HCT116 (cell line): ENCODE data around the gene SFTPA2. TPM values are rescaled to one million over a fixed set of nuclear protein-coding genes. Genes with fewer than 3 reads are reported as not detected.

Experiments
- ATAC-seq: fragments of 200-7000 bp; cut with Tn5 transposase; 2 replicates; pipeline ENCODE4 v1.9.1; 2020; ENCODE audit warnings: mild to moderate bottlenecking, moderate library complexity
- BruUV-seq: library from RNA; stranded (reverse); fragments of 400-500 nt; replicated peaks from 2 replicates; lab custom pipeline; 2021; lab: Mats Ljungman, UMichigan
- CTCF ChIA-PET: fragments of 300-600 bp; sonication (Branson Sonifier 250); formaldehyde crosslinking; loops from one replicate; lab custom pipeline; 2021; ENCODE audit warnings: antibody characterized with exemption; lab: Charles Lee
- POLR2A ChIA-PET: fragments of 300-600, 350-600 bp; sonication (Branson Sonifier 250); formaldehyde crosslinking; loops from one replicate; lab custom pipeline; 2021; ENCODE audit warnings: antibody characterized with exemption; lab: Charles Lee
- RAD21 ChIA-PET, 2 experiments: fragments of 300-600 bp; sonication (Branson Sonifier 250); formaldehyde crosslinking; loops; one replicate each; lab custom pipeline; 2023; ENCODE audit warnings: low total read pairs in 2 of 2; ENCODE audit not compliant: uncharacterized antibody in 2 of 2, unreplicated experiment in 2 of 2, low non-redundant PET in 1 of 2; lab: Charles Lee
- DNase-seq: peaks from one replicate; pipeline ENCODE4 v3.0.0-alpha.2; 2010; ENCODE audit warnings: low read depth, low spot score
- H2AFZ ChIP-seq: fragments of 200-600 bp; shearing (Covaris generic), sonication (generic); 2 replicates; pipeline ENCODE4 v1.6.1; 2017; ENCODE audit warnings: low read depth, mixed run types, mixed read lengths, antibody characterized with exemption, low read length; ENCODE audit not compliant: poor library complexity, severe bottlenecking
- H3K27ac ChIP-seq: 2 replicates; pipeline ENCODE4 v1.5.1; 2012; ENCODE audit warnings: low read depth, low read length
- H3K27me3 ChIP-seq: fragments of 200-600 bp; sonication (generic); 2 replicates; pipeline ENCODE4 v1.6.1; 2016; ENCODE audit warnings: mixed run types, low read length, mixed read lengths; ENCODE audit not compliant: insufficient read depth
- H3K36me3 ChIP-seq, 2 experiments: fragments of 200-500 bp in 1 of 2; fragments of 200-600 bp in 1 of 2; sonication (Bioruptor generic) in 1 of 2; sonication (generic) in 1 of 2; 2 replicates each; pipeline versions ENCODE4 v1.5.1 to v1.6.1; 2014 to 2016; ENCODE audit warnings: low read length in 2 of 2, inconsistent platforms in 1 of 2, mixed read lengths in 1 of 2, mixed run types in 1 of 2; ENCODE audit not compliant: insufficient read depth in 2 of 2, control insufficient read depth in 1 of 2
- H3K4me1 ChIP-seq, 2 experiments: fragments of 200-600 bp in 1 of 2; sonication (generic) in 1 of 2; 2 replicates each; pipeline versions ENCODE4 v1.5.1 to v1.6.1; 2012 to 2017; ENCODE audit warnings: low read length in 2 of 2, inconsistent platforms in 1 of 2, mild to moderate bottlenecking in 1 of 2, mixed read lengths in 1 of 2, mixed run types in 1 of 2, moderate library complexity in 1 of 2; ENCODE audit not compliant: insufficient read depth in 2 of 2, control insufficient read depth in 1 of 2
- H3K4me2 ChIP-seq: fragments of 200-600 bp; sonication (generic); 2 replicates; pipeline ENCODE4 v1.6.1; 2017; ENCODE audit warnings: mixed run types, low read length, mixed read lengths
- H3K4me3 ChIP-seq, 2 experiments: fragments of 200-600 bp in 1 of 2; sonication (generic) in 1 of 2; replicated peaks in 1 of 2; 2 replicates each; pipeline ENCODE4 v1.5.1; 2011 to 2016; ENCODE audit warnings: low read length in 2 of 2, control low read depth in 1 of 2, low read depth in 1 of 2, mild to moderate bottlenecking in 1 of 2, mixed read lengths in 1 of 2, mixed run types in 1 of 2
- H3K79me2 ChIP-seq: fragments of 200-600 bp; sonication (generic); 2 replicates; pipeline ENCODE4 v1.6.1; 2017; ENCODE audit warnings: mild to moderate bottlenecking, mixed run types, low read length, moderate library complexity, mixed read lengths; ENCODE audit not compliant: insufficient read depth
- H3K9ac ChIP-seq: fragments of 200-600 bp; sonication (generic); 2 replicates; pipeline ENCODE4 v1.6.1; 2016; ENCODE audit warnings: low read length, mixed read lengths
- H3K9me2 ChIP-seq: fragments of 200-600 bp; sonication (generic), shearing (Covaris generic); 2 replicates; pipeline ENCODE4 v1.6.1; 2017; ENCODE audit warnings: mixed run types, mild to moderate bottlenecking, moderate library complexity; ENCODE audit not compliant: insufficient read depth
- H3K9me3 ChIP-seq, 2 experiments: fragments of 200-500 bp in 1 of 2; fragments of 200-600 bp in 1 of 2; sonication (Bioruptor generic) in 1 of 2; sonication (generic) in 1 of 2; 2 replicates each; pipeline ENCODE4 v1.6.1; 2014 to 2017; ENCODE audit warnings: low read length in 2 of 2, mixed read lengths in 2 of 2, inconsistent platforms in 1 of 2, low read depth in 1 of 2, mild to moderate bottlenecking in 1 of 2, mixed run types in 1 of 2, moderate library complexity in 1 of 2; ENCODE audit not compliant: control insufficient read depth in 1 of 2, insufficient read depth in 1 of 2
- H4K20me1 ChIP-seq: fragments of 200-600 bp; sonication (generic), shearing (Covaris generic); 2 replicates; pipeline ENCODE4 v1.6.1; 2017; ENCODE audit warnings: mixed run types, mild to moderate bottlenecking, moderate library complexity; ENCODE audit not compliant: insufficient read depth
- CEBPB ChIP-seq: IDR thresholded peaks from 2 replicates; pipeline ENCODE4 v1.6.1; 2012; ENCODE audit warnings: low read depth
- ELF1 ChIP-seq: IDR thresholded peaks from 2 replicates; pipeline ENCODE4 v1.6.1; 2012; ENCODE audit warnings: low read depth, borderline replicate concordance
- EZH2phosphoT487 ChIP-seq: fragments of 200-600 bp; IDR thresholded peaks from 2 replicates; pipeline ENCODE4 v1.6.1; 2018; ENCODE audit warnings: antibody characterized with exemption, borderline replicate concordance
- FOSL1 ChIP-seq: IDR thresholded peaks from 2 replicates; pipeline ENCODE4 v1.6.1; 2012; ENCODE audit warnings: low read depth
- JUND ChIP-seq: IDR thresholded peaks from 2 replicates; pipeline ENCODE4 v1.6.1; 2012
- RAD21 ChIP-seq: IDR thresholded peaks from 2 replicates; pipeline ENCODE4 v1.6.1; 2012; ENCODE audit warnings: low read depth, mild to moderate bottlenecking
- SIN3A ChIP-seq: IDR thresholded peaks from 2 replicates; pipeline ENCODE4 v1.6.1; 2012; ENCODE audit warnings: low read depth
- SRF ChIP-seq: IDR thresholded peaks from 2 replicates; pipeline ENCODE4 v1.6.1; 2012; ENCODE audit warnings: low read depth
- YY1 ChIP-seq: IDR thresholded peaks from 2 replicates; pipeline ENCODE4 v1.6.1; 2011; ENCODE audit warnings: low read length, low read depth, moderate library complexity, mild to moderate bottlenecking; ENCODE audit not compliant: insufficient replicate concordance; ENCODE audit errors: extremely low read depth
- ZFX ChIP-seq: fragments of 450-650 bp; IDR thresholded peaks from 2 replicates; pipeline ENCODE4 v1.6.1; 2017
- ZNF274 ChIP-seq: fragments of 200-500 bp; sonication (Bioruptor generic); IDR thresholded peaks from 2 replicates; pipeline ENCODE4 v1.6.1; 2014; ENCODE audit warnings: mild to moderate bottlenecking, low read depth, low read length, inconsistent platforms
- intact Hi-C: fragments of 100-400 bp; cut with micrococcal nuclease; formaldehyde crosslinking; loops from 2 replicates; pipeline ENCODE4 v1.10.0; 2022
- total RNA-seq: library from RNA; stranded (reverse); gene quantifications from one replicate; pipeline ENCODE4 v1.2.1, GENCODE V29; 2021; ENCODE audit not compliant: unreplicated experiment
- TF ChIP-seq, protein P1 (sequence below): IDR thresholded peaks from 2 replicates; pipeline ENCODE4 v1.6.1; 2011; ENCODE audit warnings: mild to moderate bottlenecking, low read length, moderate library complexity; ENCODE audit not compliant: insufficient replicate concordance; ENCODE audit errors: extremely low read depth
- TF ChIP-seq, protein P2 (sequence below): IDR thresholded peaks from 2 replicates; pipeline ENCODE4 v1.6.1; 2012
- TF ChIP-seq, protein P3 (sequence below): IDR thresholded peaks from 2 replicates; pipeline ENCODE4 v1.6.1; 2012; ENCODE audit warnings: low read depth

SFTPA2 gene
- total RNA-seq, 1 experiment from 2014 or later: 6.9 TPM

DNA sequence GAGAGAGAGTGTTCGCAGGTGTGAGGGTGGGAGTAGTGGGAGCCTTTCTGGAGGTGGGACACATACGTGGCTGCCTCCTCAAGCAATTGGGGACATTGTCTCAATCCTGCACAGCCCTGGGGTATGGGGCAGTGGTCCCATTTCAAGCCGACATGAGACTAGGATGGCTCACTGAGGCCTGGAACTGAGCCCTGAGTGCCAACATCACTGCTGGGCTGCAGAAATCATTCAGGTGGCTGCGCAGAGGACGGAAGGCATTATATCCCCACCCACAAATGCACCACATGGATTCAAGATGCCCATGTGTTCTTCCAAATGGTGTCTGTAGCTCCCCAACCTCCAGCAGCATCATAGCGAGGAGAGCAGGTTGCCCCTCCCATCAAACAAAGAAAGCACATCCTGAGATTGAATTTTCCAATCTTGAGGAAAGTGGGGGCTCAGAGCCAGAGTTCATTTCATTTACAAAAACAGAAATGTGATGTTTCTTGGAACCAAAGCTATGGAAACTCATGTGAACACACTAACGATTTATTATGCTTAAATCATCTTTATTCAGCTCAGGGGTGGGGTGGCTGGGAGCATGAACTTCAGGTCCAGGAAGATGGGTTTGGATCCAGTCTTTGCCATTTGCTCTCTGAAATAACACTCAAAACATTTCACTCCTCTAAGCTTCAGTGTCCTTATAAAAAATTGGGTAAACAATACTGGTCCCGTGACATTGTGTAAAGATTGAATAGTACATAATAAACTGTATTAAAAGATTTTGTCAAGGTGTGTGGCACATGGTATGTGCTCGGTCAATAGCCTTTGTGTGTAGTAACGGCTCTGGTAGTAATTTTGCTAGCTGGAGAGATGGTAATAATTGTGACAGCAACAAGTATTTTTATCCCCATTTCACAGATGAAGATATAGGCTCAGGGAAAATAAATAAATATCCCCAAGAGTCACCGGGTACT, 4.6 kb downstream of the SFTPA2 start:
- H3K4me3 ChIP-seq: no peak overlapping the region
- intact Hi-C loops: loop anchor here (1.0 kb wide), 1 partner anchor 59 kb away; no protein-coding TSS in a partner anchor
- H3K9me3 ChIP-seq: no peaks in the 10 kb centered on the region
- TF ChIP-seq FOSL1 (no peak), ELF1 (no peak), EZH2phosphoT487 (no peak), SIN3A (no peak), JUND (no peak), ZFX (no peak), ZNF274 (no peak), YY1 (no peak), RAD21 (no peak), CEBPB (no peak), SRF (no peak)
- TF ChIP-seq, protein P1, sequence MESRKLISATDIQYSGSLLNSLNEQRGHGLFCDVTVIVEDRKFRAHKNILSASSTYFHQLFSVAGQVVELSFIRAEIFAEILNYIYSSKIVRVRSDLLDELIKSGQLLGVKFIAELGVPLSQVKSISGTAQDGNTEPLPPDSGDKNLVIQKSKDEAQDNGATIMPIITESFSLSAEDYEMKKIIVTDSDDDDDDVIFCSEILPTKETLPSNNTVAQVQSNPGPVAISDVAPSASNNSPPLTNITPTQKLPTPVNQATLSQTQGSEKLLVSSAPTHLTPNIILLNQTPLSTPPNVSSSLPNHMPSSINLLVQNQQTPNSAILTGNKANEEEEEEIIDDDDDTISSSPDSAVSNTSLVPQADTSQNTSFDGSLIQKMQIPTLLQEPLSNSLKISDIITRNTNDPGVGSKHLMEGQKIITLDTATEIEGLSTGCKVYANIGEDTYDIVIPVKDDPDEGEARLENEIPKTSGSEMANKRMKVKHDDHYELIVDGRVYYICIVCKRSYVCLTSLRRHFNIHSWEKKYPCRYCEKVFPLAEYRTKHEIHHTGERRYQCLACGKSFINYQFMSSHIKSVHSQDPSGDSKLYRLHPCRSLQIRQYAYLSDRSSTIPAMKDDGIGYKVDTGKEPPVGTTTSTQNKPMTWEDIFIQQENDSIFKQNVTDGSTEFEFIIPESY: no peak
- TF ChIP-seq, protein P2, sequence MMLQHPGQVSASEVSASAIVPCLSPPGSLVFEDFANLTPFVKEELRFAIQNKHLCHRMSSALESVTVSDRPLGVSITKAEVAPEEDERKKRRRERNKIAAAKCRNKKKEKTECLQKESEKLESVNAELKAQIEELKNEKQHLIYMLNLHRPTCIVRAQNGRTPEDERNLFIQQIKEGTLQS: no peak
- TF ChIP-seq, protein P3, sequence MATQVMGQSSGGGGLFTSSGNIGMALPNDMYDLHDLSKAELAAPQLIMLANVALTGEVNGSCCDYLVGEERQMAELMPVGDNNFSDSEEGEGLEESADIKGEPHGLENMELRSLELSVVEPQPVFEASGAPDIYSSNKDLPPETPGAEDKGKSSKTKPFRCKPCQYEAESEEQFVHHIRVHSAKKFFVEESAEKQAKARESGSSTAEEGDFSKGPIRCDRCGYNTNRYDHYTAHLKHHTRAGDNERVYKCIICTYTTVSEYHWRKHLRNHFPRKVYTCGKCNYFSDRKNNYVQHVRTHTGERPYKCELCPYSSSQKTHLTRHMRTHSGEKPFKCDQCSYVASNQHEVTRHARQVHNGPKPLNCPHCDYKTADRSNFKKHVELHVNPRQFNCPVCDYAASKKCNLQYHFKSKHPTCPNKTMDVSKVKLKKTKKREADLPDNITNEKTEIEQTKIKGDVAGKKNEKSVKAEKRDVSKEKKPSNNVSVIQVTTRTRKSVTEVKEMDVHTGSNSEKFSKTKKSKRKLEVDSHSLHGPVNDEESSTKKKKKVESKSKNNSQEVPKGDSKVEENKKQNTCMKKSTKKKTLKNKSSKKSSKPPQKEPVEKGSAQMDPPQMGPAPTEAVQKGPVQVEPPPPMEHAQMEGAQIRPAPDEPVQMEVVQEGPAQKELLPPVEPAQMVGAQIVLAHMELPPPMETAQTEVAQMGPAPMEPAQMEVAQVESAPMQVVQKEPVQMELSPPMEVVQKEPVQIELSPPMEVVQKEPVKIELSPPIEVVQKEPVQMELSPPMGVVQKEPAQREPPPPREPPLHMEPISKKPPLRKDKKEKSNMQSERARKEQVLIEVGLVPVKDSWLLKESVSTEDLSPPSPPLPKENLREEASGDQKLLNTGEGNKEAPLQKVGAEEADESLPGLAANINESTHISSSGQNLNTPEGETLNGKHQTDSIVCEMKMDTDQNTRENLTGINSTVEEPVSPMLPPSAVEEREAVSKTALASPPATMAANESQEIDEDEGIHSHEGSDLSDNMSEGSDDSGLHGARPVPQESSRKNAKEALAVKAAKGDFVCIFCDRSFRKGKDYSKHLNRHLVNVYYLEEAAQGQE: no peak
- H3K79me2 ChIP-seq: no peaks in the 10 kb centered on the region
- no peak overlapping the region for H3K27ac ChIP-seq
- no peaks in the 10 kb centered on the region for H3K9me2 ChIP-seq
- DNase-seq (no peak), ATAC-seq (no peak)
- H3K4me1 ChIP-seq: no peaks in the 10 kb centered on the region
- no peaks in the 10 kb centered on the region for H3K36me3 ChIP-seq
- BruUV-seq: no TSS peak
- CTCF ChIA-PET: no interaction called here
- no peak overlapping the region for H3K9ac ChIP-seq
- no peak overlapping the region for H2AFZ ChIP-seq
- H3K4me2 ChIP-seq: no peak overlapping the region
- POLR2A ChIA-PET: no interaction called here
- RAD21 ChIA-PET: no interaction called here
- no peaks in the 10 kb centered on the region for H3K27me3 ChIP-seq
- no peaks in the 10 kb centered on the region for H4K20me1 ChIP-seq
